Measurements from ENCODE around the gene SCML2.
"Not testable (repeated sequence)": the region's sequence is repeated elsewhere in the genome, so short reads cannot be mapped to it uniquely, and the experiment has no call there.

Gene SCML2

GRCh38 chrX:18271725-18272124, 82.8 kb downstream of the SCML2 start:
- DNase-seq (ENCODE audit: low spot score) (no peak), FAIRE-seq (no peak)

DNA sequence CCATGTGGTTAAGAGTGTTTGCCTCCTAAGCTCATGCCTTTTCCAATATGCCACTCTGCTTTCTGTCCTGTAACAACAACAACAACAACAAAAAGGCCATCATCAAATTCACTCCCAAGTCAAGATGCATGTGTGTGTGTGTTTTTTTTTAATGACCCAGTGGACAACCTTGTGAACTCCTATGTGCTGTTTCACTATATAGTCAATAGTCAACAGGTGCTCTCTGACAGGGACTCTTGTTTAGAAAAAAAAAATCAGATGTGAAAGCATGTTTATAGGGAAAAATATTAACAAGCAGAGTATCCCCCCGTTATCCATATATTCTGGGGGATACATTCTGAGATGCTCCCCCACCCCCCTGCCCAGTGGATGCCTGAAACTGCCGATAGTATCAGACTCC, 83.2 kb downstream of the SCML2 start:
- FAIRE-seq, result no peak

GRCh38 chrX:18255059-18255458, 99.4 kb downstream of the SCML2 start:
- no peak for DNase-seq (ENCODE audit: low spot score)
- no peak for FAIRE-seq

More for the DNA sequence above, 83.2 kb downstream of the SCML2 start:
- DNase-seq (ENCODE audit: low spot score), result no peak

DNA sequence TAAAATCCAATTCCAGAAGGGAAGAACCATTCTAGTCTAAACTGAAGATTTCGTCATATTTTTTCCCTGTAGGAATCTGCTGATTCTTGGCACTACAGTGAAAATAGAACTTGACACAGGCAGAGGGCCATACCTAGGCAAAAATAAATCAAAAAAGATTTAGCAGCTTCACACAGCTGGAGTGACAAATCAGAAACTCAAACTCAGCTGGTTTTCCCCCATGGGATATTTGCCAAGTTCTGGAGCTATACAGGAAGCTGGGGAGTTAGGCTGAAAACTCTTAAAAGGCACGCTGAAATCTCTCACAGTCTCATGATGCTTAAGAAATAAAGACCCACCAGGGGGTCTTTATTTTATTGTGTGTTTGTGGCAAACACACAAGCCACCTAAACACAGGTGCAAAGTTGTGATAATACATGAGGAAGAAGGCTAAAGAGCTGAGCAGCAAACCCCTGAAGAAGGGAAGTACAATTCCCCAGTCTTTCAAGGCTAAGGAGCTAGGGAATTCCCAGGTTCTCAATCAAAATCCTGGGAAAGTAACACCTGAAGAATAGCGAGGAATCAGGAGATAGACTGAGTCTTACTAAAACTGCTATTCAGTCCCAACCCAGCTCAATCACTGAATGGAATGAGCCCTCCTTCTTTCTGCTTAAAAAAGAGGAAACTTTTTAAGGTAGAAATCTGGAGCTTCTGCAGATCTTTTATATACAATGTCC, 101.7 kb downstream of the SCML2 start:
- FAIRE-seq (no peak), DNase-seq (ENCODE audit: low spot score) (no peak)

GRCh38 chrX:18229646-18230045, 124.8 kb downstream of the SCML2 start:
- DNase-seq (ENCODE audit: low spot score); FAIRE-seq: not testable (repeated sequence)

DNA sequence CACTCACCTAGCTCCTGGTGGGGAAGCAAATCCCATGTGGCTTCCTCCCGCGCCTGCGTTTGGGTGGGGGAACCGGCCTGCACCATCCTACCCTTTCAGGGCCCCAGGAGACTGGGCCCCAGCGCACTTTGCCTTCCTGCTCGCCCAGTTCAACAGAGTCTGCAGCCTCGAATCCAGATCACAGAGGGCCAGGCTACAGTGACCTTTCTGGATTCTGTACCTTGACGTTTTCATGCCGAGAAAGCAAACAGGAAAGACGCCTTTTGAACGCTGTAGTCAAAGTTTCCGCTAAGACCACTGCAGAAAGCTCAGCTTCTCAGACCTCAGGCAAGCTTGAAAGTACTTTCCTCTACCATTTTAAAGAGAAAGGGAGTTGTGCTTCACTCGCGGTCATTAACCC, 126.4 kb downstream of the SCML2 start:
- DNase-seq (ENCODE audit: low spot score) (no peak), FAIRE-seq (no peak)

DNA sequence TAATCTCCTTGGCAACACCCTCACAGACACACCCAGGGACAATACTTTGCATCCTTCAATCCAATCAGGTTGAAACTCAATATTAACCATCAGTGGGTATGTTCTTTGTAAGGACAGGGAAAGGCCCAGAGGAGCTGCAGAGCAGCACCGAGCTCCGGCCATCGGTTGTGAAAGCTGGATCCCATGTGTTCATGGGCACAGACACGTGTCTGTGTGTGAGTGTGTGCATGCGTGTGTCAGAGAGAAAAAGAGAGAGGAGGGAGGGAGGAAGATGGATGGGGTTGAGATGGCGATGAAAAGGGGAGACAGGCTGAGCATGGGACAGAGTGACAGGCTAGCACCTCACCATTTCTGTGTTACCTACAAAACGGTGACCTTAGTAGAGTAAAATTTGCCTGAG, 127.0 kb downstream of the SCML2 start:
- no peak for FAIRE-seq
- DNase-seq (ENCODE audit: low spot score), result no peak

- FAIRE-seq (no peak), DNase-seq (ENCODE audit: low spot score) (no peak)
These were observed 133.7 kb downstream of the SCML2 start, which contains the start of gene BEND2 for GRCh38 chrX:18220786-18221185. TSS of gene BEND2 (minus strand) at chrX:18220886. CDS start at chrX:18220750, 136 bp downstream.

GRCh38 chrX:18210470-18210869, 144.0 kb downstream of the SCML2 start:
- DNase-seq (ENCODE audit: low spot score) (no peak), FAIRE-seq (no peak)

- FAIRE-seq (no peak), DNase-seq (ENCODE audit: low spot score) (no peak)
These were observed 147.8 kb downstream of the SCML2 start for GRCh38 chrX:18206657-18207056.

- no peak for FAIRE-seq
- DNase-seq (ENCODE audit: low spot score), result no peak
These were observed 150.9 kb downstream of the SCML2 start for GRCh38 chrX:18203631-18204030.

GRCh38 chrX:18194688-18195087, 159.8 kb downstream of the SCML2 start:
- DNase-seq (ENCODE audit: low spot score) (no peak), FAIRE-seq (no peak)
